ENCODE results near the gene MBLAC1. TPM values are rescaled to one million over a fixed set of nuclear protein-coding genes. Genes with fewer than 3 reads are reported as not detected.
A peak's percentile ranks its signal among the peaks of the same experiment; 100 is the strongest.

Gene MBLAC1
- total and polyA plus RNA-seq, 8 donors = 1.1 to 3.7 (median 1.9) TPM

DNA sequence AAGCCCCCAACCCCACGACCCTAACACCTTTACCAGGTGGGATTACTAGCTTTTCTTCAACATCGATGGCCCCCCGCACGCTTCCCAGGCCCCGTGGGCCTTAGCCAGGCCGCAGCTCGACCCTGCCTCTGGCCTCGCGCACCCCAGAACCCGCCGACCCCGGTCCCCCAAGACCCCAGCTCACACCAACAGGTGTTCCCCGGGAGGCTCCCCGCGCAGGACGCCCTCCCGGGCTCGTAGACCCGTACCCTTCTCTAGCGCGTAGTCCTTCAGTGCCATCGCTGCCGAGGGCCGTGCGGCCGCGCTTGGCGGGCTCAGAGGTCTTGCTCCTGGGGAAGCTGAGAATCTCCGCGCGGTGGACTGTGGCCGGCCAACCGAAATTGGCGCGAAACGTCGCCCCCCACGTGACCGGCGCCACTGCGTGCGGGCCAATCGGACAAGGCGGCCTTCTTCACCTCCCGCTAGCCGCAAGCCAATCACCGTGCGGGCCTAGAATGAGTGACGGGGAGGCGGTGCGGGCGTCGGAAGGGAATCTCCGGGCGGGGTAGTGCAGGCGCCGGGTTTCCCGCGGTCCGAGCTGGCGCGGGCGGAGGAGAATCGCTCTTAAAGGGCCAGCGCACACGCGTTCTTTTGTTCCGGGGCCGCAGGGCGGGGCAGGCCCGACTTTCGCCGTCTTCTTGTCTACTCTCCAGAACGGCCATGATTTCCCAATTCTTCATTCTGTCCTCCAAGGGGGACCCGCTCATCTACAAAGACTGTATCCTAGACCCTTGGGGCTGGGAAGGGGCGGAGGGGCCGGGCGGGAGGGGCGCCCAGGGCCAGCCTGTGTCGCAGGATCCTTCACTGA lies 25.5 kb upstream of the MBLAC1 start, which contains the start of the genes AP4M1 and MCM7:
Gene AP4M1 (plus strand): TSS at position 628 of the 847 bp plus-strand sequence. CDS start 72 bp downstream, at position 700.
Gene MCM7 (minus strand): TSS at position 382 of the 847 bp plus-strand sequence. CDS start 103 bp downstream, at position 279.
- H3K4me3 ChIP-seq = peak within 1 kb of the TSS; percentile 34 to 91 (median 80)
- WGBS, 2 donors = 0% methylated on average over 71 to 80 of the region's 80 CpGs
- DNase-seq = peak; percentile 97 to 99 (median 99)
- no peak for FAIRE-seq
- H3K27ac ChIP-seq = peak within 1 kb of the TSS; percentile 78 to 91 (median 88)
- ATAC-seq = peak; percentile 90 to 96 (median 91)
- H3K4me1 ChIP-seq = peaks cover 0 to 16% (median 4%) of the 10 kb centered on the region in 3 donors
- peaks cover 4 to 33% (median 20%) of the 10 kb centered on the region in 3 donors for H3K36me3 ChIP-seq
- TF ChIP-seq, protein P1, sequence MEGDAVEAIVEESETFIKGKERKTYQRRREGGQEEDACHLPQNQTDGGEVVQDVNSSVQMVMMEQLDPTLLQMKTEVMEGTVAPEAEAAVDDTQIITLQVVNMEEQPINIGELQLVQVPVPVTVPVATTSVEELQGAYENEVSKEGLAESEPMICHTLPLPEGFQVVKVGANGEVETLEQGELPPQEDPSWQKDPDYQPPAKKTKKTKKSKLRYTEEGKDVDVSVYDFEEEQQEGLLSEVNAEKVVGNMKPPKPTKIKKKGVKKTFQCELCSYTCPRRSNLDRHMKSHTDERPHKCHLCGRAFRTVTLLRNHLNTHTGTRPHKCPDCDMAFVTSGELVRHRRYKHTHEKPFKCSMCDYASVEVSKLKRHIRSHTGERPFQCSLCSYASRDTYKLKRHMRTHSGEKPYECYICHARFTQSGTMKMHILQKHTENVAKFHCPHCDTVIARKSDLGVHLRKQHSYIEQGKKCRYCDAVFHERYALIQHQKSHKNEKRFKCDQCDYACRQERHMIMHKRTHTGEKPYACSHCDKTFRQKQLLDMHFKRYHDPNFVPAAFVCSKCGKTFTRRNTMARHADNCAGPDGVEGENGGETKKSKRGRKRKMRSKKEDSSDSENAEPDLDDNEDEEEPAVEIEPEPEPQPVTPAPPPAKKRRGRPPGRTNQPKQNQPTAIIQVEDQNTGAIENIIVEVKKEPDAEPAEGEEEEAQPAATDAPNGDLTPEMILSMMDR (IDR thresholded peaks at IDR 0.05) = no peak
- intact Hi-C loops (cut with DNase I) = no loop called here
- no peaks in the 10 kb centered on the region for H3K9me3 ChIP-seq
- H3K27me3 ChIP-seq = no peaks in the 10 kb centered on the region

DNA sequence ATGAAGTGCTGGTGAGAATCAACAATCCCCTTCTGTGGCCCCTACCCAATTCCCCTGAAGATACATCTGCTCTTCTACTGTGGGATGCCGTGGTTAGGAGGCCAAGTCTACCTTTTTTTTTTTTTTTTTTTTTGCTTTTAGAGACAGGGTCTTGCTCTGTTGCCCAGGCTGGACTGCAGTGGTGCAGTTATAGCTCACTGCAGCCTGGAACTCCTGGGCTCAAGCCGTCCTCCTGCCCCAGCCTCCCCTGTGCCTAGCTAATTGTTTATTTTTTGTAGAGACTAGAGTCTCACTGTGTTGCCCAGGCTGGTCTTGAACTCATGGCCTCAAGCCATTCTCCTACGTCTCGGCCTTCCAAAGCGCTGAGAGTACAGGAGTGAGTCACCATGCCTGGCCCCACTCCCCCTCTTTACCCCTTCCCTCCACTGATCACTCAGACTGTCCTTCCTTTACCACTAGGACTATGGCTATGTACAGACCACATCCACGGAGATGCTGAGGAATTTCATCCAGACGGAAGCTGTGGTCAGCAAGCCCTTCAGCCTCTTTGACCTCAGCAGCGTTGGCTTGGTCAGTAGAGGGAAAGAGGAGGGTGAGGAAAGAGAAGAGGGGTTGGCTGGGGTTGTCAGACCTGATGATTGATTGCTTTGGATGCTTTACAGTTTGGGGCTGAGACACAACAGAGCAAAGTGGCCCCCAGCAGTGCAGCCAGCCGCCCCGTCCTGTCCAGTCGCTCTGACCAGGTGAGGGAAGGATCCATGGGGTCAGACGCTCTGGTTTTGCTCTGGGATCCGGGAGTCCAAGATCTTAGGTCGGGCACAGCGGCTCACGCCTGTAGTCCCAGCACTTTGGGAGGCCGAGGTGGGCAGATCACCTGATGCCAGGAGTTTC lies 23.6 kb upstream of the MBLAC1 start:
- H3K27ac ChIP-seq = no peak overlapping the region
- no peak overlapping the region for H3K4me3 ChIP-seq
- TF ChIP-seq, protein P1 (IDR thresholded peaks at IDR 0.05) = no peak
- DNase-seq (no peak), ATAC-seq (no peak), FAIRE-seq (no peak)
- intact Hi-C loops (cut with DNase I) = no loop called here
- WGBS, 2 donors = 89 to 92% methylated on average over 17 of the region's 17 CpGs
- peaks cover 0 to 16% (median 4%) of the 10 kb centered on the region in 3 donors for H3K4me1 ChIP-seq
- H3K27me3 ChIP-seq = no peaks in the 10 kb centered on the region
- peaks cover 0 to 19% (median under 1%) of the 10 kb centered on the region in 3 donors for H3K36me3 ChIP-seq
- H3K9me3 ChIP-seq = no peaks in the 10 kb centered on the region

DNA sequence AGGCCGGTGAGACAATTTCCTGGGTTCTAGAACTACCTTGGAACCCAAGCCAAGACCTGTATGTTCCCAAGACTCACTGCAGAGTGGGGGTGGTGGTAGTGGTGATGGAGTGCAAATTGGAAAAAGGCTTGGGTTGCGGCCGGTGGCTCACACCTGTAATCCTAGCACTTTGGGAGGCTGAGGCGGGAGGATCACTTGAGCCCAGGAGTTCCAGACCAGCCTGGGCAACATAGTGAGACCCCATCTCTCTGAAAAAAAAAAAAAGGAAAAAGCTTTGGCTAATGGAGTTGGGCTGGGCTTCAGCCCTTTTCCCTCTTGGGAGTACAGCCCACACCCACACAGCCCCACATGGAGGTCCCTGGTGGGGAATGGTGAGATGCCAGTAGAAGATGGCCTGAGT lies 21.2 kb upstream of the MBLAC1 start:
- intact Hi-C loops (cut with DNase I) = no loop called here
- DNase-seq (no peak), ATAC-seq (no peak), FAIRE-seq (no peak)
- Histone ChIP-seq H3K27me3 (no peaks in the 10 kb centered on the region), H3K9me3 (no peaks in the 10 kb centered on the region), H3K4me1 (peaks cover 0 to 7% (median 0%) of the 10 kb centered on the region in 3 donors), H3K27ac (no peak overlapping the region), H3K36me3 (peaks cover 0 to 12% (median 0%) of the 10 kb centered on the region in 3 donors), H3K4me3 (no peak overlapping the region)
- TF ChIP-seq, protein P1 (IDR thresholded peaks at IDR 0.05) = no peak
- WGBS, 2 donors = 93 to 95% methylated on average over 4 of the region's 4 CpGs

DNA sequence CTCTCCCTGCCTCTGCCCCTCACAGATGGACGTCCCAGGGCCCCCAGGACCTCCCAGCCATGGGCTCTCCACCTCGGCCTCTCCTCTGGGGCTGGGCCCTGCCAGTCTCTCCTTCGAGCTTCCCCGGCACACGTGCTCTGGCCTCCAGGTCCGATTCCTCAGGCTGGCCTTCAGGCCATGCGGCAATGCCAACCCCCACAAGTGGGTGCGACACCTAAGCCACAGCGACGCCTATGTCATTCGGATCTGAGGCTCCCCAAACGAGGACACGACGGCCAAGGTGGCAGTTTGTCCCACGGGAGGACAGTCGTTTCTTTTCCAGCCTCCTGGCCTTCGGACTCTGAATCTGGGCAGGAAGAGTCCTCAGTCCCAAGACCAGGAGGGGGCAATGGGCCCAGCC lies 20.1 kb upstream of the MBLAC1 start:
- 77 to 81% methylated on average over 17 of the region's 17 CpGs for WGBS, 2 donors
- DNase-seq (no peak), FAIRE-seq (no peak), ATAC-seq (no peak)
- intact Hi-C loops (cut with DNase I) = no loop called here
- H3K27ac ChIP-seq = no peak overlapping the region
- H3K36me3 ChIP-seq = peaks cover 0 to 16% (median 0%) of the 10 kb centered on the region in 3 donors
- peaks cover 0 to 7% (median 0%) of the 10 kb centered on the region in 3 donors for H3K4me1 ChIP-seq
- no peaks in the 10 kb centered on the region for H3K27me3 ChIP-seq
- H3K4me3 ChIP-seq = no peak overlapping the region
- H3K9me3 ChIP-seq = no peaks in the 10 kb centered on the region
- TF ChIP-seq, protein P1 (IDR thresholded peaks at IDR 0.05) = no peak
